PC-3 (cell line): ENCODE measurements around the gene TADA2B.

Experiments used
- CTCF ChIP-seq: fragments of 300-600 bp; sonication (generic); conservative IDR thresholded peaks from 2 replicates; pipeline ENCODE4 v1.5.1; 2017; ENCODE audit warnings: antibody characterized with exemption, low read depth, mild to moderate bottlenecking, low read length
- EZH2 ChIP-seq: fragments of 300-600 bp; sonication (generic); IDR thresholded peaks from one replicate; pipeline ENCODE4 v1.6.1; 2017; ENCODE audit warnings: antibody characterized with exemption, mild to moderate bottlenecking, low read length; ENCODE audit not compliant: unreplicated experiment

GRCh38 chr4:7041801-7042502 lies 1.2 kb upstream of the TADA2B start:
- TF ChIP-seq CTCF (no peak), EZH2 (no peak)
